Astrocyte (in vitro differentiated cells and primary cell): ENCODE measurements around the gene ZNF557.

Experiments used
- CTCF ChIP-seq: IDR thresholded peaks from 2 replicates; pipeline ENCODE4 v1.5.1; 2011; ENCODE audit warnings: low read depth, mild to moderate bottlenecking, inconsistent platforms, low read length, moderate library complexity; ENCODE audit not compliant: insufficient read depth
- EZH2 ChIP-seq: IDR thresholded peaks from 2 replicates; pipeline ENCODE4 v1.6.1; 2012; ENCODE audit warnings: mild to moderate bottlenecking, low read length, inconsistent platforms; ENCODE audit not compliant: insufficient read depth

- TF ChIP-seq CTCF (no peak), EZH2 (no peak)
Measured at GRCh38 chr19:7113233-7113632, 43.7 kb downstream of the ZNF557 start.
